ENCODE measurements around the gene EVPL. TPM values are rescaled to one million over a fixed set of nuclear protein-coding genes. Genes with fewer than 3 reads are reported as not detected.
"Not testable (repeated sequence)": the region's sequence is repeated elsewhere in the genome, so short reads cannot be mapped to it uniquely, and the experiment has no call there.

The EVPL gene
- total RNA-seq, 6 experiments from 2014 or later, result 0.62 TPM; not detected in 5

- DNase-seq (peak; percentile 98 to 99 (median 98)), ATAC-seq (peak; percentile 81 to 93 (median 86))
- peak; percentile 96 for TF ChIP-seq POLR2A (IDR thresholded peaks at IDR 0.05)
- peak; percentile 38 to 51 (median 41) for TF ChIP-seq CTCF (IDR thresholded peaks at IDR 0.05)
- H3K9me3 ChIP-seq, result no peaks in the 10 kb centered on the region
- H3K27me3 ChIP-seq, result no peaks in the 10 kb centered on the region
- no peaks in the 10 kb centered on the region for H3K36me3 ChIP-seq
- intact Hi-C loops (cut with DNase I), result no loop called here
- peak within 1 kb of the TSS; percentile 94 to 96 (median 95) for H3K27ac ChIP-seq
- H3K4me1 ChIP-seq, result peaks cover 0 to 54% (median 16%) of the 10 kb centered on the region in 4 donors
- 0% methylated on average over 15 of the region's 72 CpGs for WGBS (ENCODE audit: insufficient coverage, low coverage, low lambda C conversion rate, missing lambda C conversion rate)
- peak within 1 kb of the TSS; percentile 86 to 98 (median 94) for H3K4me3 ChIP-seq
Measured at GRCh38 chr17:75978938-75979704, 48.0 kb downstream of the EVPL start, which contains the start of the genes ACOX1 and TEN1. Gene ACOX1, minus strand, starts transcription at chr17:75979166. Its CDS starts 93 bp downstream, at chr17:75979073. Gene TEN1, plus strand, starts transcription at chr17:75979240. Its CDS starts 6,953 bp downstream, at chr17:75986193.

GRCh38 chr17:75976175-75976848 lies 50.8 kb downstream of the EVPL start:
- ATAC-seq, result peak; percentile 25 to 47 (median 25)
- intact Hi-C loops (cut with DNase I), result no loop called here

GRCh38 chr17:75975757-75976174 lies 51.3 kb downstream of the EVPL start:
- Histone ChIP-seq H3K36me3 (peaks cover 0 to 22% (median 8%) of the 10 kb centered on the region in 4 donors), H3K9me3 (no peaks in the 10 kb centered on the region), H3K4me1 (peaks cover 0 to 48% (median 12%) of the 10 kb centered on the region in 4 donors), H3K27ac (peak overlapping the region; percentile 83 to 96 (median 95)), H3K27me3 (no peaks in the 10 kb centered on the region), H3K4me3 (peak overlapping the region; percentile 6 to 98 (median 86))
- 35% methylated on average over 5 of the region's 5 CpGs for WGBS (ENCODE audit: insufficient coverage, low coverage, low lambda C conversion rate, missing lambda C conversion rate)
- TF ChIP-seq POLR2A (IDR thresholded peaks at IDR 0.05) (no peak), CTCF (IDR thresholded peaks at IDR 0.05) (no peak)
- ATAC-seq (no peak), DNase-seq (no peak)
- intact Hi-C loops (cut with DNase I), result no loop called here

More at GRCh38 chr17:75976175-75976848, 50.8 kb downstream of the EVPL start:
- Histone ChIP-seq H3K36me3 (peaks cover 0 to 17% (median 6%) of the 10 kb centered on the region in 4 donors), H3K27ac (peak overlapping the region; percentile 83 to 96 (median 95)), H3K4me1 (peaks cover 0 to 52% (median 13%) of the 10 kb centered on the region in 4 donors), H3K27me3 (no peaks in the 10 kb centered on the region), H3K9me3 (no peaks in the 10 kb centered on the region), H3K4me3 (peak overlapping the region; percentile 86 to 98 (median 94))
- 31% methylated on average over 9 of the region's 9 CpGs for WGBS (ENCODE audit: insufficient coverage, low coverage, low lambda C conversion rate, missing lambda C conversion rate)
- no peak for DNase-seq
- TF ChIP-seq POLR2A (IDR thresholded peaks at IDR 0.05) (peak; percentile 85), CTCF (IDR thresholded peaks at IDR 0.05) (no peak)

GRCh38 chr17:75975187-75975586 lies 51.9 kb downstream of the EVPL start:
- Histone ChIP-seq H3K27ac (peak overlapping the region; percentile 83 to 96 (median 95)), H3K36me3 (peaks cover 0 to 26% (median 9%) of the 10 kb centered on the region in 4 donors), H3K4me1 (peaks cover 0 to 46% (median 12%) of the 10 kb centered on the region in 4 donors), H3K4me3 (peak overlapping the region in 2 of 3 donors; percentile 86 to 98)
- intact Hi-C loops (cut with DNase I); DNase-seq; ATAC-seq; H3K27me3 ChIP-seq; H3K9me3 ChIP-seq: not testable (repeated sequence)
- WGBS (ENCODE audit: insufficient coverage, low coverage, low lambda C conversion rate, missing lambda C conversion rate), result 24% methylated on average over 4 of the region's 6 CpGs

Measured in right lobe of liver (tissue), 6 donors.